Thyroid gland (tissue), 4 donors: Measurements from ENCODE around the gene TP53AIP1. TPM values are rescaled to one million over a fixed set of nuclear protein-coding genes. Genes with fewer than 3 reads are reported as not detected.
"Not testable (repeated sequence)": the region's sequence is repeated elsewhere in the genome, so short reads cannot be mapped to it uniquely, and the experiment has no call there.

Source experiments
- DNase-seq, 2 donors: peaks; one replicate each; pipeline ENCODE4 v3.0.0-alpha.2; 2019
- H3K27ac ChIP-seq, 3 donors: fragments of 200-600 bp; sonication (generic); 1 replicate in 2 of 3; 2 replicates in 1 of 3; pipeline ENCODE4 v1.5.1; 2016 to 2019; ENCODE audit warnings: mild to moderate bottlenecking in 1 of 3, moderate library complexity in 1 of 3
- H3K27me3 ChIP-seq: fragments of 200-600 bp; sonication (generic); one replicate; pipeline ENCODE4 v1.5.1; 2019
- H3K36me3 ChIP-seq, 2 donors: fragments of 200-600 bp; sonication (generic); one replicate each; pipeline ENCODE4 v1.5.1; 2016 to 2019
- H3K4me1 ChIP-seq, 2 donors: fragments of 200-600 bp; sonication (generic); one replicate each; pipeline ENCODE4 v1.5.1; 2017 to 2019
- H3K4me3 ChIP-seq, 3 donors: fragments of 200-600 bp; sonication (generic); replicated peaks in 1 of 3; 1 replicate in 2 of 3; 2 replicates in 1 of 3; pipeline ENCODE4 v1.5.1; 2016; ENCODE audit warnings: mild to moderate bottlenecking in 1 of 3
- H3K9me3 ChIP-seq: fragments of 200-600 bp; sonication (generic); one replicate; pipeline ENCODE4 v1.5.1; 2017
- POLR2A ChIP-seq, 2 donors: fragments of 450-650 bp; IDR thresholded peaks; one replicate each; pipeline ENCODE4 v1.6.1; 2017; ENCODE audit warnings: antibody characterized with exemption in 2 of 2, mild to moderate bottlenecking in 2 of 2, moderate library complexity in 1 of 2
- WGBS, 2 donors: methylation state at CpG; one replicate each; pipeline ENCODE4 v1.1.5; 2017; 5-methylcytosine and 5-hydroxymethylcytosine counted together
- intact Hi-C: fragments of 100-400 bp; cut with DNase I; formaldehyde crosslinking; loops from one replicate; pipeline ENCODE4 v1.15.1; 2023
- total RNA-seq, 4 donors: library from RNA; depleted of rRNA; stranded (reverse); fragments of >200 nt; gene quantifications; one replicate each; pipeline ENCODE4 v1.2.3, GENCODE V29; 2016
- TF ChIP-seq, protein P1 (sequence below), 6 experiments: fragments of 200-600 bp in 3 of 6; fragments of 450-650 bp in 3 of 6; sonication (generic) in 3 of 6; IDR thresholded peaks; one replicate each; pipeline ENCODE4 v1.5.1; 2016 to 2019; ENCODE audit warnings: antibody characterized with exemption in 6 of 6, mild to moderate bottlenecking in 2 of 6, inconsistent platforms in 1 of 6, moderate library complexity in 1 of 6

Gene TP53AIP1
- total RNA-seq, 4 donors from 2014 or later: not detected

DNA sequence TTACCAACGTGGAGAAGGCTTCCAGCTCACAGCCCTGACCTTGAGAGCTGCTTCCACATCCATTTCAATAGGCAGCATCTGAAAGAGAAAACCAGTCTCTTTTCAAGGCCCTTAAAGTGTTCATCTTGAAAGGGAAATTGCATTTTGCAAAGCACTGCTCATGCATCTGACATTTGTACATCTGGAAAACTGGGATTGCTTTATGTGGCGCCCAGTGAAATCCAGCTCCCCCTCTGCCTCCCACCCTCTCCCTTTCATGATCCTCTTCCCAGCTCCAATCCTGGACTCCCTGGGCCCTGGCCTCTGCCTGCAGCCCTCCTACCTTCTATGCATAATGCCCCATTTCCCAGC, 17.4 kb downstream of the TP53AIP1 start:
- TF ChIP-seq POLR2A (IDR thresholded peaks at IDR 0.05): no peak
- TF ChIP-seq, protein P1, sequence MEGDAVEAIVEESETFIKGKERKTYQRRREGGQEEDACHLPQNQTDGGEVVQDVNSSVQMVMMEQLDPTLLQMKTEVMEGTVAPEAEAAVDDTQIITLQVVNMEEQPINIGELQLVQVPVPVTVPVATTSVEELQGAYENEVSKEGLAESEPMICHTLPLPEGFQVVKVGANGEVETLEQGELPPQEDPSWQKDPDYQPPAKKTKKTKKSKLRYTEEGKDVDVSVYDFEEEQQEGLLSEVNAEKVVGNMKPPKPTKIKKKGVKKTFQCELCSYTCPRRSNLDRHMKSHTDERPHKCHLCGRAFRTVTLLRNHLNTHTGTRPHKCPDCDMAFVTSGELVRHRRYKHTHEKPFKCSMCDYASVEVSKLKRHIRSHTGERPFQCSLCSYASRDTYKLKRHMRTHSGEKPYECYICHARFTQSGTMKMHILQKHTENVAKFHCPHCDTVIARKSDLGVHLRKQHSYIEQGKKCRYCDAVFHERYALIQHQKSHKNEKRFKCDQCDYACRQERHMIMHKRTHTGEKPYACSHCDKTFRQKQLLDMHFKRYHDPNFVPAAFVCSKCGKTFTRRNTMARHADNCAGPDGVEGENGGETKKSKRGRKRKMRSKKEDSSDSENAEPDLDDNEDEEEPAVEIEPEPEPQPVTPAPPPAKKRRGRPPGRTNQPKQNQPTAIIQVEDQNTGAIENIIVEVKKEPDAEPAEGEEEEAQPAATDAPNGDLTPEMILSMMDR (IDR thresholded peaks at IDR 0.05): no peak
- Histone ChIP-seq H3K36me3 (no peaks in the 10 kb centered on the region), H3K27me3 (no peaks in the 10 kb centered on the region), H3K27ac (no peak overlapping the region), H3K4me3 (no peak overlapping the region), H3K9me3 (no peaks in the 10 kb centered on the region), H3K4me1 (no peaks in the 10 kb centered on the region)
- WGBS, 2 donors: 56 to 75% methylated on average over 2 of the region's 2 CpGs
- no peak for DNase-seq
- intact Hi-C loops: no loop called here

DNA sequence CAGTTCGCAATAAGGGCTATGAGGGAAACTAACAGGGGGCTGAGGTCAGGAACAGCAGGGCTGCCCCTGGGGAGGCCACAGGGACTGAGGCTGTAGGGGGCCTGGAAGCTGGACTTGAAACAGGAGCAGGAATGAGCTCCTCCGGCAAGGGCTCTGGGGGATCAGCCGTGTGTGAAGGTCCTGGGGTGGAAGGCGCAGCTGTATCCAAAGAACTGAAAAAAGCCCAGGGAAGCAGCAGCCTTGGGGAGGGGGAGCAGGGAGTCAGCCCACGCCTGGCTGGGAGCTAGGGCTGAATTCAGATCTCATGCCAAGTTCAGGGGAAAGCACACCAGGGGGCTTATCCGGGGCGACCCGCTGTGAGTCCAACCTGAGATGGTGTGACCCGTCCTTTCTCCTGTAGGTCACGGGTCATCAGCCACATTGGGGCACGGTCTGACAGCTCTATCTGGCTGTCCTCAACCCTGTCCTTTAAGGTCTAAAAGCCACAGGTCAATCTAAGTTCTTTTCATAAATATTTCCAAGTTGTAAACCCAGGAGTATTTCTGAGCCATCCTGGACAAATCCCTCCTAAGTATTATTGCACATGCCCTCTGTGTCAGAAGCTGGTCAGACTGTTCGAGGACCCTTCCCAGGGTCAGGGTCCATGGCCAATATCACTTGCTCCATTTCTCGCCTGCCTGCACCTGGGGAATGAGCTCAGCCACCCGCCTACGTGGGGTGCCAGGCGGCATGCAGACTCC, 18.0 kb downstream of the TP53AIP1 start:
- no peaks in the 10 kb centered on the region for H3K27me3 ChIP-seq
- H3K9me3 ChIP-seq: no peaks in the 10 kb centered on the region
- WGBS, 2 donors: 77 to 78% methylated on average over 16 of the region's 16 CpGs
- TF ChIP-seq POLR2A (IDR thresholded peaks at IDR 0.05): no peak
- TF ChIP-seq, protein P1 (IDR thresholded peaks at IDR 0.05): no peak
- H3K36me3 ChIP-seq: no peaks in the 10 kb centered on the region
- intact Hi-C loops: no loop called here
- no peak for DNase-seq
- no peak overlapping the region for H3K4me3 ChIP-seq
- H3K4me1 ChIP-seq: no peaks in the 10 kb centered on the region
- H3K27ac ChIP-seq: no peak overlapping the region

DNA sequence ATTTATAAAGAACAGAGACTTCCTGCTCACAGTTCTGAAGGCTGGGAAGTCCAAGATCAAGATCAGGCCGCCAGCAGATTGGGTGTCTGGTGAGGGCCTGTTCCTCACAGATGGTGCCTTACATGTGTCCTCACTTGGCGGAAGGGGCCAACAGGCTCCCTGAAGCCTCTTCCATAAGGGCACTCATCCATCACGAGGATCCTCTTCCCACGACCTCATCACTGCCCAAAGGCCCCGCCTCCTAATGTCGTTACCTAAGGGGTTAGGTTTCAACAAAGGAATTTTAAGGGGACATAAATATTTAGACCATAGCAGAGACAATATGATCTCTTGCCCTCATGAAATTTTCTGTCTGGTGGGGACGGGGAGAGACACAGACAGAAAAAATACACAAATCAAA, 18.6 kb downstream of the TP53AIP1 start:
- H3K27me3 ChIP-seq: no peaks in the 10 kb centered on the region
- H3K27ac ChIP-seq: no peak overlapping the region
- intact Hi-C loops: no loop called here
- no peak for DNase-seq
- no peaks in the 10 kb centered on the region for H3K4me1 ChIP-seq
- TF ChIP-seq, protein P1 (IDR thresholded peaks at IDR 0.05): no peak
- no peak for TF ChIP-seq POLR2A (IDR thresholded peaks at IDR 0.05)
- H3K4me3 ChIP-seq: no peak overlapping the region
- no peaks in the 10 kb centered on the region for H3K36me3 ChIP-seq
- WGBS, 2 donors: 75 to 77% methylated on average over 7 of the region's 7 CpGs
- H3K9me3 ChIP-seq: no peaks in the 10 kb centered on the region

DNA sequence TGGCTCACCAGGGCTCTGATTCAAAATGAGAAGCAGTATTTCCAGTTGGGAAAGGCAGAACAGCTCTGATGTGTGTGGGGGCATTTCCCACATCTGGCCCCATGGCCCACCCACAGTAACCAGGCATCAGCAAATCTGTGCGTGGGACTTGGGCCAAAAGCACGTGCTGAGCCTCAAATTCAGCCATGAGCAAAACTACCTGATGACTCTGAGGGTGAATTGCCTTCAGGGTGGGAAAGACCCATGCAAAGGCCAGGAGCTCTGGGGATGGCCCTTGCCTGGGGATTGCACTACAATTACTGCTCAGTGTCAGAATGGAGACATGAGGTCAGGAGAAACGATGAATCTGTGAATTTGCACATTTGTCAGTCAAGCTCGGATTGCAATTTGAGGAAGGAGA, 20.9 kb downstream of the TP53AIP1 start:
- H3K27ac ChIP-seq: no peak overlapping the region
- no peak overlapping the region for H3K4me3 ChIP-seq
- TF ChIP-seq, protein P1 (IDR thresholded peaks at IDR 0.05): no peak
- TF ChIP-seq POLR2A (IDR thresholded peaks at IDR 0.05): no peak
- H3K36me3 ChIP-seq: no peaks in the 10 kb centered on the region
- no peak for DNase-seq
- no peaks in the 10 kb centered on the region for H3K27me3 ChIP-seq
- no peaks in the 10 kb centered on the region for H3K9me3 ChIP-seq
- WGBS, 2 donors: 89 to 98% methylated on average over 4 of the region's 4 CpGs
- intact Hi-C loops: no loop called here
- H3K4me1 ChIP-seq: no peaks in the 10 kb centered on the region

DNA sequence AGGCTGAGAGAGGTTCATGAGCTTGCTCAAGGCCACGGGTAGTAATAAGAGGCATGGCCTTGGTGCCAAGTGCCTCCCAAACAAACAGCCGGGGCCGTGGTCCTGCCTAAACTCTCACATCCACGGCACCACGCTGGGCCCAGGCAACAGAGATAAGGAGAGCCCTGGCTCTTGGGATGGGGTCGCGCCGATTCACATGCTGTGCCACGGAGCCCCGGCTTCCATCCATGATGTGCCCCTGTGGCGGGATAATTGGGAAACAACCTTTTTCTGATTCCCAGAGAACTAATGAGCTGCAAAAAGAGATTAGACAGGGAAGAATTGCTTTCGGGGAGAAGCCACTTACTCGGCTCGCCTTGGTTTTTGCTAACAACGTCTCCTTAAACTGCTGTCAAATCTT, 22.0 kb downstream of the TP53AIP1 start:
- no peaks in the 10 kb centered on the region for H3K36me3 ChIP-seq
- DNase-seq: no peak

DNA sequence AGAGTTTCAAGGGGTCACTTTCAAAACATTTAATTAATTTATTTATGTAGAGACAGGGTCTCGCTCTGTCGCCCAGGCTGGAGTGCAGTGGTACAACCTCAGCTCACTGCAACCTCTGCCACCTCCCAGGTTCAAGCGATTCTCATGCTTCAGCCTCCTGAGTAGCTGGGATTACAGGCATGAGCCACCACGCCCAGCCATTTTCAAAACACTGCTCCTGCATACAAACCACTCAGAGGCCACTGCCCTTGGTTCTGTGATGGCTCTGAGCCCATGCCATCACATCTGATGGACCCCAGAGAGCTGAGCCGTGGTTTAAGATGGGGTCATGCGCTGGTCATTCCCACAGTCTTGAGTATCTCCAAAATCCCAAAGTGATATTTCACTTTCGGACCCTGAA, 23.0 kb downstream of the TP53AIP1 start:
- H3K4me1 ChIP-seq, DNase-seq, H3K27me3 ChIP-seq, H3K4me3 ChIP-seq, H3K9me3 ChIP-seq, intact Hi-C loops, H3K27ac ChIP-seq, H3K36me3 ChIP-seq: not testable (repeated sequence)
- WGBS, 2 donors: 81 to 86% methylated on average over 7 of the region's 7 CpGs

More for the DNA sequence above, 22.0 kb downstream of the TP53AIP1 start:
- intact Hi-C loops: no loop called here
- WGBS, 2 donors: 73 to 79% methylated on average over 10 to 14 of the region's 15 CpGs
- H3K27me3 ChIP-seq: no peaks in the 10 kb centered on the region
- no peak for TF ChIP-seq POLR2A (IDR thresholded peaks at IDR 0.05)
- TF ChIP-seq, protein P1 (IDR thresholded peaks at IDR 0.05): no peak
- H3K4me3 ChIP-seq: no peak overlapping the region
- H3K27ac ChIP-seq: no peak overlapping the region
- H3K9me3 ChIP-seq: no peaks in the 10 kb centered on the region
- no peaks in the 10 kb centered on the region for H3K4me1 ChIP-seq
